GM20000 (cell line): ENCODE data around the gene FBXO3.
"Not testable (repeated sequence)": the region's sequence is repeated elsewhere in the genome, so short reads cannot be mapped to it uniquely, and the experiment has no call there.

Experiments
- DNase-seq: peaks from one replicate; pipeline ENCODE4 v3.0.0; 2012; ENCODE audit warnings: low spot score
- TF ChIP-seq, protein P1 (sequence below): IDR thresholded peaks from 2 replicates; pipeline ENCODE4 v1.5.1; 2012; ENCODE audit warnings: mild to moderate bottlenecking, control low read depth; ENCODE audit errors: extremely low read depth, missing control alignments

FBXO3 gene

DNA sequence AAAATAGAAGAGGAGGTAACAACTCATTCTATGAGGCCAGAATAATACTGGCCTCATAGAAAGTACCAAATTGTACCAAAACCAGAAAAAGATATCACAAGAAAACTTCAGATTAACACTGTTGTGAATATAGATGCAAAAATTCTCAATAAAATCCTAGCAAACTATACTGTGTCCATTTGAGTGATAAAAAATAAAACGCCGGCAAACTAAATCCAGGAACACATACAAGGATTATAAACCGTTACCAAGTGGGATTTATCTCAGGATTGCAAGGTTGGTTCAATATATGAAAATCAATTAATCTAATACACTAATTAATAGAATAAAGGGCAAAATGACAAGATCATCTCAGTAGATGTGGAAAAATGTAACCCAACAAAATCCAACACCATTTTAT lies 23.6 kb upstream of the FBXO3 start:
- TF ChIP-seq, protein P1, sequence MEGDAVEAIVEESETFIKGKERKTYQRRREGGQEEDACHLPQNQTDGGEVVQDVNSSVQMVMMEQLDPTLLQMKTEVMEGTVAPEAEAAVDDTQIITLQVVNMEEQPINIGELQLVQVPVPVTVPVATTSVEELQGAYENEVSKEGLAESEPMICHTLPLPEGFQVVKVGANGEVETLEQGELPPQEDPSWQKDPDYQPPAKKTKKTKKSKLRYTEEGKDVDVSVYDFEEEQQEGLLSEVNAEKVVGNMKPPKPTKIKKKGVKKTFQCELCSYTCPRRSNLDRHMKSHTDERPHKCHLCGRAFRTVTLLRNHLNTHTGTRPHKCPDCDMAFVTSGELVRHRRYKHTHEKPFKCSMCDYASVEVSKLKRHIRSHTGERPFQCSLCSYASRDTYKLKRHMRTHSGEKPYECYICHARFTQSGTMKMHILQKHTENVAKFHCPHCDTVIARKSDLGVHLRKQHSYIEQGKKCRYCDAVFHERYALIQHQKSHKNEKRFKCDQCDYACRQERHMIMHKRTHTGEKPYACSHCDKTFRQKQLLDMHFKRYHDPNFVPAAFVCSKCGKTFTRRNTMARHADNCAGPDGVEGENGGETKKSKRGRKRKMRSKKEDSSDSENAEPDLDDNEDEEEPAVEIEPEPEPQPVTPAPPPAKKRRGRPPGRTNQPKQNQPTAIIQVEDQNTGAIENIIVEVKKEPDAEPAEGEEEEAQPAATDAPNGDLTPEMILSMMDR = no peak
- no peak for DNase-seq

DNA sequence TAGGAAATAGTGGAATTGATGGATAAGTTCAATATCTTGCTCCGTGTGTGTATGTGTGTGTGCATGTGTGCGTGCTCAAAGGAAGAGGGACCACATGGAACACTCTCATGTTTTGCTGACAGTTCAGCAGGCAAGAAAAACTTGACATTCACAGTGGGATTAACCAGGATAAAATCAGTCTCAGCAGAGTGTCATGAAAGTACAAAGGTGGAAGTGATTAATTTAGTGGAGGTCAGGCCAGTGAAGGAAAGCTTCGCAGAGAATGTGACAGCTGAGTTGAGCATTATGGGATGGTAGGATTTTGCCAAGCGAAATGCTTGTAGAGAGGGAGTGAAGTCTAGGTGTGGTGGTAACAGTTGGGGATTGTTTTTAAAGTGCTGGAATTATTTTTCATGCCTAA lies 15.7 kb upstream of the FBXO3 start:
- DNase-seq = no peak
- TF ChIP-seq, protein P1 = no peak

DNA sequence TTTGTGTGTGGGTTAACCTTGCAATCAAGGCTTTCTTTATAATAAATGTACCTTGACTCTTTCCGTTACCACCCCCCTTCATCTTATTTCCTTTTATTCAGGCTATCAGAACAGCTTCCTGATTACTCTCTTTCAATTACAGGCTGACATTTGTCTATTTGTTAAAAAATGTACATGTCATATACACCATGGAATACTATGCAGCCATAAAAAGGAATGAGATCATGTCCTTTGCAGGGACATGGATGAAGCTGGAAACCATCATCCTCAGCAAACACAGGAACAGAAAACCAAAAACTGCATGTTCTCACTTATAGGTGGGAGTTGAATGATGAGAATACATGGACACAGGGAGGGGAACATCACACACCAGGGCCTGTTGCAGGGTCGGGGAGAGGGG lies 13.8 kb upstream of the FBXO3 start:
- not testable (repeated sequence) for DNase-seq

DNA sequence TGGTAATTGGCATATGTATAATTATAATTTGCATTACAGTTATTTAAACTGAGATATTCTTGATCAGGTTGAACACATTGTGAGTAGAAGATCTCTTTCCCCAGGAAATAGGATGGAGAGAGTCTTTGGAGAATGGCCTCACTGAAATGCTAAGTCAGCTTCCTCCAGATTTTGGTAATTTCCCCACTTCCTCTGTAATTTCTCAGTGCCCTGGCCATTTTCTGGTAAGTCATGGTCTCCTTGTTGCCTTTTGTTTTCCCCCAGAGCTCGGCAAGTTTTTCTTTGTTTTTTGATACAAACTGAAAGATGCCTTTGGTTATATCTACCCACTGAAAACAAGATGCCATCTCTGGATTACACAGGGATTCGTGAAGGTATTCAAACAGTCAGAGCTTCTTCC lies 12.8 kb upstream of the FBXO3 start:
- TF ChIP-seq, protein P1 = no peak
- DNase-seq = no peak

DNA sequence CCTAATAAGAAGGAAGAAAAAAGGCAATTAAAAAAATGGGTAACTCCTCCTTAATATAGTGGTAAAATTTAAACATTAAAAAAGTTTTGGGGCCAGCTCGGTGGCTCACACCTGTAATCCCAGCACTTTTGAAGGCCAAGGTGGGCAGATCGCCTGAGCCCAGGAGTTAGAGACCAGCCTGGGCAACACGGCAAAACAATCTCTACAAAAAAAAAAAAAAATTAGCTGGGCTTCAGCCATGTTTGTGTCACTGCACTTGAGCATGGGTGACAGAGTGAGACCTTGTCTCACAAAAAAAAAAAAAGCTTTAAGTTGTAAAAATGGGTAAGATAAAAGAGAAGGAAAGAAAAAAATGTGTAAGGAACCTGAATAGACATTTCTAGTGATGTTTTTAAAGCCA lies 11.3 kb upstream of the FBXO3 start:
- TF ChIP-seq, protein P1 = no peak
- no peak for DNase-seq

DNA sequence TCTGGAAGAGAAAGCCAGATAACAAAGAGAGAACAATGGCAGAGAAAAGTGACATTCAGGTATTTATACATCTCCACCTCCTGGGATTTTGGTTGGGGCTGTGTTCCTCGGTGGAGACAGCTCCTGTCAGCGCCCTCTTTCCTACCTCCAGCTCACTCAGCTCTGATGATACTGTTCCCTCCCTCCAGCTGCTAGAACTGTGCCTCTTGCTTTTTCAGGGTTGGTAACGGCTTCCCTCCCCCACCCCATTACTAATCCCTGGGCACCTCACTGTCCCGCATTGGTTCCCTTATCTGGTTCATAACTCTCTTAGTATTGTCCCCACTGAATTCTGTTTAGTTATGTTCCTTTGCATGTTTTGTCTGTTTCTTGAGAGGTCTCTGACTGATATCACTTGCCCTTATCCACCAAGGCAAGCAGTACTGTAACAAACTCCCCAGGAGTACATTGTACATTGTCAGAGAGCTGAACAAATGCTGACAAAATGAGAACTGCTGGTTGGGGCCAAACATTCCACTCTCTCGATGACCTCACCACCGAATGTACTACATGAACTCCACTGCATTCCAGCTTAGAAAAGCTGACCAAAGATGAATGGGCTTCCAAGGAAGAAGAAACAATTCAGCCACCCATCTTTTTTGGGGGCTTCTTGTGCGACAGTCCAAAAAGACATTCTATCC lies 5.7 kb upstream of the FBXO3 start:
- TF ChIP-seq, protein P1 = no peak
- no peak for DNase-seq

DNA sequence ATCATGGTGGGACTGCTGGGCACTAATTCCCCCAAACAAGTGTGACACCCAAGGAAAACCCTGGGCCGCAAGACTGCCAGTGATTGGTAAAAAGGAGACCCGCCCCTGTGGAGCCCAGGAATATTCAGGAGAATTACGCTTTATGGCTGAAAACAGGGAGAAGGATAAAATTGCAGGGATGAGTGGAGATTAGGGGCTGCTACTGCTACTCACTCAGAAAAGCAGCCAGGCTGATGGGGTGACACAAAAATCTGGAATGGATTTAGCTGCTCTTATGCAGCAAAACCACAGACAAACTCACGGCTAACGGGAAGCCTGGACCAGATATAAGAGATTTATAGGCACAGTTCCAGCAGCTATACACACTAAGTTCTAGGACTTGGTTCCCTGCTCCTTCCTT lies 4.4 kb upstream of the FBXO3 start:
- no peak for DNase-seq
- TF ChIP-seq, protein P1 = no peak

DNA sequence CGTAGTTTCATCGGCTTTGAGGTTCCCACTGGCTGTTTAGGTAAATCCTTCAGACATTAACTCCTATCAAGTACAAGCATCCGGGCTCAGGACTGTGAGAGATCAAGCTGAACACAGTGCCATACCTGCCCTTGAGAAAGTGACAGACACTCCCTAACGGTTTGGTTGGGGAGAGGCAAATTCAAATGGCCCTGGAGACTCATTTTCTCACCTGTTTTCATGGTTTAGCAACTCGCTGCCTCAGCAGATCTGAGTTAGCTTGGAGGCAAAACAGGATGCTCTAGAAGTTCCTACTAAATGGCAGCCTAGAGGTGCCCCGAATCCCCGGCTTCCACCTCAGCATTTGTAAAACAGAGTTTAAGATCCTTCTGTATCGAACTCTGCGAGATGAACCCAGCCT lies 3.6 kb upstream of the FBXO3 start:
- TF ChIP-seq, protein P1 = no peak
- DNase-seq = no peak
